Mucosa of rectum (tissue), 2 donors: ENCODE data around the gene WFDC9.
"Not testable (repeated sequence)": the region's sequence is repeated elsewhere in the genome, so short reads cannot be mapped to it uniquely, and the experiment has no call there.

Source experiments
- H3K27ac ChIP-seq, 2 donors: one replicate each; pipeline ENCODE4 v1.7.0; 2013; ENCODE audit warnings: inconsistent platforms in 2 of 2, low read depth in 2 of 2, low read length in 2 of 2
- H3K27me3 ChIP-seq, 2 donors: one replicate each; pipeline ENCODE4 v1.7.0; 2013; ENCODE audit warnings: low read length in 2 of 2; ENCODE audit not compliant: control insufficient read depth in 2 of 2, insufficient read depth in 2 of 2
- H3K36me3 ChIP-seq, 2 donors: one replicate each; pipeline ENCODE4 v1.7.0; 2013; ENCODE audit warnings: low read length in 2 of 2; ENCODE audit not compliant: control insufficient read depth in 2 of 2, insufficient read depth in 2 of 2
- H3K4me1 ChIP-seq, 2 donors: one replicate each; pipeline ENCODE4 v1.7.0; 2013; ENCODE audit warnings: low read length in 2 of 2, mild to moderate bottlenecking in 1 of 2; ENCODE audit not compliant: control insufficient read depth in 2 of 2, insufficient read depth in 2 of 2
- H3K4me3 ChIP-seq, 2 donors: one replicate each; pipeline ENCODE4 v1.7.0; 2013; ENCODE audit warnings: low read length in 2 of 2
- H3K9ac ChIP-seq, 2 donors: one replicate each; pipeline ENCODE4 v1.7.0; 2013; ENCODE audit warnings: low read length in 2 of 2, low read depth in 1 of 2, mild to moderate bottlenecking in 1 of 2
- H3K9me3 ChIP-seq, 2 donors: one replicate each; pipeline ENCODE4 v1.7.0; 2013; ENCODE audit warnings: low read length in 2 of 2; ENCODE audit not compliant: control insufficient read depth in 2 of 2
- donor health status: healthy.
- donor health status: Normal muscosa, but diverticular disease.

The WFDC9 gene

GRCh38 chr20:45578231-45578630 lies 52.9 kb downstream of the WFDC9 start:
- no peak overlapping the region for H3K9ac ChIP-seq
- peaks cover 0 to 2% of the 10 kb centered on the region in 2 donors for H3K27me3 ChIP-seq
- H3K4me1 ChIP-seq, result no peaks in the 10 kb centered on the region
- no peaks in the 10 kb centered on the region for H3K9me3 ChIP-seq
- no peaks in the 10 kb centered on the region for H3K36me3 ChIP-seq
- no peak overlapping the region for H3K4me3 ChIP-seq
- H3K27ac ChIP-seq, result no peak overlapping the region

GRCh38 chr20:45576995-45577394 lies 54.1 kb downstream of the WFDC9 start:
- Histone ChIP-seq H3K36me3 (no peaks in the 10 kb centered on the region), H3K9ac (no peak overlapping the region), H3K4me3 (no peak overlapping the region), H3K9me3 (no peaks in the 10 kb centered on the region), H3K27me3 (peaks cover 0 to 2% of the 10 kb centered on the region in 2 donors), H3K4me1 (no peaks in the 10 kb centered on the region), H3K27ac (no peak overlapping the region)

GRCh38 chr20:45575931-45576330 lies 55.2 kb downstream of the WFDC9 start:
- Histone ChIP-seq H3K27me3 (peaks cover 0 to 2% of the 10 kb centered on the region in 2 donors), H3K27ac (no peak overlapping the region), H3K9me3 (no peaks in the 10 kb centered on the region), H3K4me3 (no peak overlapping the region), H3K36me3 (no peaks in the 10 kb centered on the region), H3K4me1 (no peaks in the 10 kb centered on the region), H3K9ac (no peak overlapping the region)

GRCh38 chr20:45569650-45570049 lies 61.4 kb downstream of the WFDC9 start:
- not testable (repeated sequence) for H3K9me3 ChIP-seq, H3K9ac ChIP-seq, H3K27ac ChIP-seq, H3K4me1 ChIP-seq, H3K27me3 ChIP-seq, H3K4me3 ChIP-seq, H3K36me3 ChIP-seq

GRCh38 chr20:45564760-45565276 lies 66.3 kb downstream of the WFDC9 start:
- Histone ChIP-seq H3K27me3 (no peaks in the 10 kb centered on the region), H3K9me3 (no peaks in the 10 kb centered on the region), H3K4me3 (no peak overlapping the region), H3K36me3 (no peaks in the 10 kb centered on the region), H3K4me1 (no peaks in the 10 kb centered on the region), H3K9ac (no peak overlapping the region), H3K27ac (no peak overlapping the region)
